IPS DF 6.9 (cell line): Measurements from ENCODE around the gene IL18R1.

ENCODE experiments used
- DNase-seq: peaks from one replicate; pipeline ENCODE4 v3.0.0-alpha.2; 2013; ENCODE audit warnings: low read depth, low spot score
- H3K27ac ChIP-seq: one replicate; pipeline ENCODE4 v1.5.1; 2013; ENCODE audit warnings: low read length, control low read depth
- H3K27me3 ChIP-seq: 2 replicates; pipeline ENCODE4 v1.6.1; 2013; ENCODE audit warnings: mild to moderate bottlenecking, low read length; ENCODE audit not compliant: control insufficient read depth, insufficient read depth
- H3K36me3 ChIP-seq: 2 replicates; pipeline ENCODE4 v1.6.1; 2013; ENCODE audit warnings: low read length; ENCODE audit not compliant: control insufficient read depth, insufficient read depth
- H3K4me1 ChIP-seq: 2 replicates; pipeline ENCODE4 v1.6.1; 2013; ENCODE audit warnings: low read length; ENCODE audit not compliant: control insufficient read depth, insufficient read depth
- H3K4me3 ChIP-seq: 2 replicates; pipeline ENCODE4 v1.5.1; 2013; ENCODE audit warnings: mild to moderate bottlenecking, low read length
- H3K9me3 ChIP-seq: 2 replicates; pipeline ENCODE4 v1.6.1; 2013; ENCODE audit warnings: low read length, inconsistent platforms; ENCODE audit not compliant: control insufficient read depth, insufficient read depth
- WGBS: extraction: QIAGEN DNeasy Blood & Tissue Kit; methylation state at CpG from one replicate; pipeline ENCODE4 v1.1.7; 2013; ENCODE audit warnings: mixed read lengths, missing lambda C conversion rate; ENCODE audit not compliant: insufficient read length, insufficient coverage; 5-methylcytosine and 5-hydroxymethylcytosine counted together

Gene IL18R1

DNA sequence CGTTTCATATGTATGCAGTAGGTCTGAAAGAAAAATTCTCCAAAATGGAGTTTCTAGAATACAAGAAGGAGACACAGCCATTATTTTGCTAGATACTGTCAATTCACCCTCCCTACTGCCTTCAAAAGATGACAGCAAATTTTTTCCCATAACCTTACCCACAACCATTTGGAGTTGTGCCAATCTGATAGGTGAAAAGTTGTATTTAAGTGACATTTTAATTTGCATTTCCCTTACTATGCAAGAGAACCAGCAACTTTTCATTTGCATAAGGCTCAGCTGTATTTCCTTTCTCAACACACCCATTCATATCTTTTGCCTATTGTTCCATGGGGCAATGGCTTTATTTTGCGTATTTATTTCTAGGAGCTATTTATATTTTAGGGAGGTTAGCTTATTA lies 36.0 kb downstream of the IL18R1 start:
- H3K4me1 ChIP-seq: no peaks in the 10 kb centered on the region
- no peaks in the 10 kb centered on the region for H3K27me3 ChIP-seq
- no peak overlapping the region for H3K4me3 ChIP-seq
- no peaks in the 10 kb centered on the region for H3K36me3 ChIP-seq
- DNase-seq: no peak
- no CpG with 5 or more reads among the region's 2 CpGs for WGBS
- no peaks in the 10 kb centered on the region for H3K9me3 ChIP-seq
- H3K27ac ChIP-seq: no peak overlapping the region

DNA sequence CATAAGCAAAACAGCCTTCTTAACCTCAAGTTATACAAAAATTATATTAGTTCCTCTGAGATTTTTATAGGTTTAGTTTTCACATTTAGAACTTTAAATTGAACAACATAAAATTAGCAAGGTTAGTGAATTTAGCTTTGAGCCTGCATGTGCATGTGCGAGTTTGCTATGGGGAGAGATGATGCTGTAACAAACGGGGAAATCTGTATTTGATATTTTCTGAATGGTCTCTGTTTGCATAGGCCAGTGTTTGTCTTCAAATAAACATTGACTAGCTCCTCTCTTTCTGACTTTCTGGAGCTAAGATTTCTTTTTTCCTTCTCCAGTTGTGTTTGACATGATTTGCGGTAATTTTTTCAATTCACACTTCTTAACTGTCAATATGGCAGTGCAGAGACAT lies 36.5 kb downstream of the IL18R1 start:
- no peaks in the 10 kb centered on the region for H3K9me3 ChIP-seq
- no peaks in the 10 kb centered on the region for H3K36me3 ChIP-seq
- no CpG with 5 or more reads among the region's 3 CpGs for WGBS
- no peaks in the 10 kb centered on the region for H3K4me1 ChIP-seq
- no peak overlapping the region for H3K4me3 ChIP-seq
- no peak for DNase-seq
- no peak overlapping the region for H3K27ac ChIP-seq
- H3K27me3 ChIP-seq: no peaks in the 10 kb centered on the region

DNA sequence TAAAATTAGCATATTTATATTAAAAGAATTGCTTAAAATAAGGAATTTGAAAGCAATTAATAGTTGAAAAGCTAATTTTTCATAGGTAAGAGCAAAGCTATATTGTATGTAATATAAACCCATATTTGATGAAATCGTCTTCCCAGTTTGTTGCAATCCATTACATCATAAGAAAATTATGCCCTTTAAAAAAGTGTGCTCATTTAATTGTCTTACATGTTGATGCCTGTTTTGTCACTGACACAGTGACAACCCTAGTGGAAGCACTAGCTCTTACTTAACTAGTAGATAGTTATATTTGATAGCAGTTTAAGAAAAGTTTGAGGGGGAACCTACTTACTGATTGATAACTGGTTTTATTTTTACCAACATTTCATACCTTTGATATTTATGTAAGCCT lies 37.3 kb downstream of the IL18R1 start:
- no peak overlapping the region for H3K27ac ChIP-seq
- DNase-seq: no peak
- no peak overlapping the region for H3K4me3 ChIP-seq
- H3K27me3 ChIP-seq: no peaks in the 10 kb centered on the region
- no peaks in the 10 kb centered on the region for H3K9me3 ChIP-seq
- WGBS: no CpG with 5 or more reads among the region's 1 CpG
- no peaks in the 10 kb centered on the region for H3K4me1 ChIP-seq
- H3K36me3 ChIP-seq: no peaks in the 10 kb centered on the region

DNA sequence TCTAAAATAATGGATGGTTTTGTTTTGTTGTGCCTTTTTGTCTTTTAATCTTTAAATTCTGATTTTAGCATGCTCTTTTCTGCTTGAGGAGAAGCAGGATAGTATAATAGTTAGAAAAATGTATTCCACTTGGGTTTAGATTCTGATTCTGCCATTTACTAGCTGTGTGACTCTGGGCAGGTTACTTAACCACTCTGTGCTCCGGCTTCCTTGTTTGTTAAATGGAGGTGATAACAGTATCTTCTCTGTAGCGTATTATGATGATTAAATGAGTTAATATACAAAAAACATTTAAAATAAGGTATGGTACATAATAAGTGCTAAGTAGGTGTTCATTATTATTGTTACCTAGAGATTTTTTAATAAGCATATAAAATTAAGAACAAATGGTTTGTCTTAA lies 40.4 kb downstream of the IL18R1 start:
- no CpG with 5 or more reads among the region's 2 CpGs for WGBS
- DNase-seq: no peak
- Histone ChIP-seq H3K27ac (no peak overlapping the region), H3K4me1 (no peaks in the 10 kb centered on the region), H3K9me3 (no peaks in the 10 kb centered on the region), H3K4me3 (no peak overlapping the region), H3K27me3 (no peaks in the 10 kb centered on the region), H3K36me3 (no peaks in the 10 kb centered on the region)

DNA sequence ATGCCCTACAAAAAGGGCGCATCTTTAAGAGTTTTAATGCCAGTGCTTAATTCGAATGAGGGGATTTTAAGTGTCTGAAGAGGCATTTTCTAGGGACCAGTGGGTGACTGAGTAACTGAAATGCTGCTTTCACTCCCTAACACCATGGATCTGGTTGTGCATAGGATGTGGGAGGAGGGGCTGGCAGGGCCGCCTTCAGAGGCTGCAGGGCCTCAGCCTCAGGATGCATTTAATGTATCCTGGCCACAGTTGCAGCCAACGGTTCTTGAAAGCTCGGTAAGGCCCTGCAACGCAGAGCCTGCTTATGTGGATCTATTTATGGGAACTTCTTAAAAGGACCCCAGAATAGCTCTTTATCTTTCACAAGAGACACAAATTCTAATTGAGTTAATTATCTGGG lies 41.6 kb downstream of the IL18R1 start:
- Histone ChIP-seq H3K9me3 (no peaks in the 10 kb centered on the region), H3K36me3 (no peaks in the 10 kb centered on the region), H3K4me3 (no peak overlapping the region), H3K27ac (no peak overlapping the region), H3K27me3 (no peaks in the 10 kb centered on the region), H3K4me1 (no peaks in the 10 kb centered on the region)
- DNase-seq: no peak
- WGBS: no CpG with 5 or more reads among the region's 6 CpGs

DNA sequence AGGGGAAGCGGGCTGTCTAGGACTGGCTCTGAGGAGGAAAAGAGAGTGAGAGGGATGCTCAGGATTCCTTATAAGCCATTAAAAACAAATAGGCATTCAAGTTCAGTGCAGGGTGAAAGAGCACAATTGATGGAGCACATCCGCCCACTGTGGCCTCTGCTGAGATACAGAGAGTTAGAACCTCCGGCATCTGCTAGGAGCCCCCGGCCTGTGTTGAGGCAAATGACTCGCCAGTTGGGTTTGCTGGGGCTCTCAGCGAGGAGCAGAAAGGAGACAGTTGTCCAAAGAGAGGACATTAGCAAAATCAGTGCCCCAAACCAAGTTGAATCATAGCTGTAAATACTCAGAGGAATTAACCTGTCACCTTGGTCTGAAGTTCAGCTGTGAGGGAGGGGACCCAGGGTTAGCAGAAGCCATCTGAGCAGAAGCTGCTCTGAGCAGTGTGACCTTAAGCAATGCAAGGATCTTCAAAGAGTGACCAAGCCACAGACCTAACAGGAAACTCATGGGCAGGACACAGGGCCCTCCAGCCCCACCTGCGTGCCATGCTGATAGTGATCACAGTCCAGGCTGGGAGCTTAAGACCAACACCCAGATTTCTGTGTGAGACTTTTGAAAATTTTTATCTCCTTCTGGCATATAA lies 44.0 kb downstream of the IL18R1 start:
- Histone ChIP-seq H3K27me3 (no peaks in the 10 kb centered on the region), H3K4me1 (no peaks in the 10 kb centered on the region), H3K36me3 (no peaks in the 10 kb centered on the region), H3K27ac (no peak overlapping the region), H3K4me3 (no peak overlapping the region), H3K9me3 (no peaks in the 10 kb centered on the region)
- no peak for DNase-seq
- no CpG with 5 or more reads among the region's 7 CpGs for WGBS

DNA sequence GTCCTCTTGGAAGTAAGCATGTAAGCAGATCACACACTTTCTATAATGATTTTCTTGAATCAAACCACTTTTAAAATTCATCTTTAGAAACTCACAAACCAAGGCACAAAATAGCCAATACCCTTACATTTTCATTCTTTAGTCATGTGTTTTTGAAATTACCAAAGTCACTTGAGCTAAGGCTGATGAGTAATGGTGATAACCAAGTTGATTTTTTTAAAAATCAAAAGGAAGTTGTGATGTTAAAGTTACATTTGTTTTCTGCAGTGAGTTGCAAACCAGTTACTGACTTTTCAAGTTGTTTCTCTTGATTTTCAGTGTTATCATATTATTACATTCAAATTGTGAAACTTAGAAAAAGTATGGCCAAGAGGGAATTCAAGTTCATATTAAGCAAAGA lies 45.9 kb downstream of the IL18R1 start:
- no peaks in the 10 kb centered on the region for H3K9me3 ChIP-seq
- no peak for DNase-seq

DNA sequence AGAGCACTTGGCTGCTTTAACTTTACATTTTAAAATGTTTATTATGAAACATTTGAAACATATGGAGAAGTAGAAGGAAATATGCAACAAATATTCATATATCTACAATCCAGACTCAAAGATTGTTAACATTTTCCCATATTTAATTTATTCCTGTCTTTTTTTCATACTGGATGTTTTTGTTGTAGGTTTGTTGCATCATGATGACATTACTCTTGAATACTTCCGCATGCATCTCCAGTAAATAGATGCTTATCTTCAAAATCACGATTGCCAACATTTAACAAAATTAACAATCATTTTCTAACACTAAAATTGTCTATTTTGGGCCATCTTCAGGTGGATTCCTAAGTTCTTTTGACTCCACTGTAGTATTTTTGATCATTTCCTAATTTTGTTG lies 46.3 kb downstream of the IL18R1 start:
- Histone ChIP-seq H3K27ac (no peak overlapping the region), H3K36me3 (no peaks in the 10 kb centered on the region), H3K27me3 (no peaks in the 10 kb centered on the region), H3K4me1 (no peaks in the 10 kb centered on the region), H3K4me3 (no peak overlapping the region), H3K9me3 (no peaks in the 10 kb centered on the region)
- WGBS: 100% methylated on average over 1 of the region's 2 CpGs
- no peak for DNase-seq

More for the DNA sequence above, 45.9 kb downstream of the IL18R1 start:
- H3K4me1 ChIP-seq: no peaks in the 10 kb centered on the region
- H3K36me3 ChIP-seq: no peaks in the 10 kb centered on the region
- H3K27ac ChIP-seq: no peak overlapping the region
- H3K27me3 ChIP-seq: no peaks in the 10 kb centered on the region
- H3K4me3 ChIP-seq: no peak overlapping the region

DNA sequence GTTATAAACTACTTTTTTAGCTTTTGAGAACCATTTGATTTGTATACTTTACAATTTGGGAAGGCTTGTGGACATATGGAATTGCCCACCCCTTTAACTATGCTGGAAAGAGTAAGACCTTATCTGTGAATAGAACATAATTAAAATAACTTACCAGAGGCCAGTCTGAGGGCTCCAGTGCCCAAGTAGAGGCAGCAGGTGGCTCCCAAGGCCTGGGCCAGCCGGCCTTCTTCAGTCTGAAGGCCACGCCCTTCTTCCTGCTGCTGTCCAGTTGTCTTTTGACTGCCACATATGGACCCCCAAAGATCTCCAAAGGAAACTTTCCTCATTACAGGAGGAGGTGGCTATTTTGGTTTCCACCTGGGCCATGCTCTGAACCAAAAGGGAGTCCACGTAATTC lies 55.4 kb downstream of the IL18R1 start:
- WGBS: no CpG with 5 or more reads among the region's 3 CpGs
- no peak for DNase-seq
- no peaks in the 10 kb centered on the region for H3K9me3 ChIP-seq
- H3K36me3 ChIP-seq: no peaks in the 10 kb centered on the region
- H3K27me3 ChIP-seq: no peaks in the 10 kb centered on the region
- H3K27ac ChIP-seq: no peak overlapping the region
- H3K4me1 ChIP-seq: no peaks in the 10 kb centered on the region
- no peak overlapping the region for H3K4me3 ChIP-seq

DNA sequence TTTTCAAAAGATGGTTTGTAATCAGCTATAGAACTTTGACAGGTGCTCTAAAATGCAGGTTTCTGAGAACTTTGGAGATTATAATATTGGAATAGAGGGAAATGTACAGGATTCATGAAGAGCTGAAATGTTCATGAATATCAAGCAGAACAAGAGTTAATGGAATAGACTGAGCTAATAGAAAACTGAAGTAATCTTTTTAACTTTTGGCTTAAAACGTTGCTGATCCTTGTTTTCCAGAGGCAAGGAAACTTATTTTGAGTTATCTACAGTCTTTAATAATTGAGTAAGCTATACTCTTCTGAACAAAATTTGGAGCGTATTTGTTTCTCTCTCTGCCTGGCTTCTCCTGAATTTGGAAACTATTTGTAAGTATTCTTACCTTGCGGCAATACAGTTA lies 56.6 kb downstream of the IL18R1 start:
- H3K4me3 ChIP-seq: no peak overlapping the region
- H3K27me3 ChIP-seq: no peaks in the 10 kb centered on the region
- no CpG with 5 or more reads among the region's 3 CpGs for WGBS
- no peak for DNase-seq
- no peaks in the 10 kb centered on the region for H3K36me3 ChIP-seq
- no peaks in the 10 kb centered on the region for H3K4me1 ChIP-seq
- H3K27ac ChIP-seq: no peak overlapping the region
- no peaks in the 10 kb centered on the region for H3K9me3 ChIP-seq

DNA sequence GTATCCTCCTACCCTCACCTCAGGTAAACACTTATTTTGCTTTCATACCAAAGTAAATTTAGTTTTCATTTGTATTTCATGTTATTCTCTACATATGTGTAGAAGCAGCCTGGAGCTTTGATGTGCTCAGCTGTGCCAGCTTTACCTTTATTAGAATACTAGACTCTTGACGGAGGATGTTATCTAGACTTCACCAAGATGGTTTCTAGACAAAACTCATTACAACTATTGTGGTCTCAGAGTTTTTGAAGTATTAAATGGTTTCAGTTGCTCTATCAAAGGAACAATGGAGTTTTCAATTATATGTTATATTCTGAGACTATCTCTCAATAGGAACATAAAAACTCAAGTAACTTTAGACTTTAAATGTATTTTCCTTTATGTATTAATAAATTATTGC lies 62.4 kb downstream of the IL18R1 start:
- no peaks in the 10 kb centered on the region for H3K36me3 ChIP-seq
- DNase-seq: no peak
- H3K27me3 ChIP-seq: no peaks in the 10 kb centered on the region
- WGBS: no CpG with 5 or more reads among the region's 1 CpG
- H3K9me3 ChIP-seq: no peaks in the 10 kb centered on the region
- no peak overlapping the region for H3K4me3 ChIP-seq
- H3K4me1 ChIP-seq: no peaks in the 10 kb centered on the region
- H3K27ac ChIP-seq: no peak overlapping the region
